GM12878 (cell line): Measurements from ENCODE around the gene RSPH1. TPM values are rescaled to one million over a fixed set of nuclear protein-coding genes. Genes with fewer than 3 reads are reported as not detected.

Experiments used
- ATAC-seq: fragments of 200-7000 bp; cut with Tn5 transposase; 3 replicates; pipeline ENCODE4 v1.9.1; 2020; ENCODE audit warnings: mild to moderate bottlenecking, moderate library complexity
- BruUV-seq: library from RNA; stranded (reverse); fragments of 400-500 nt; replicated peaks from 2 replicates; lab custom pipeline; 2021; lab: Mats Ljungman, UMichigan
- CTCF ChIA-PET: fragments of 300-600 bp; sonication (Branson Sonifier 250); formaldehyde crosslinking; extraction: SDS; loops from one replicate; lab custom pipeline; 2021; ENCODE audit warnings: inconsistent platforms; lab: Yijun Ruan, JAX
- POLR2A ChIA-PET: fragments of 350-600 bp; formaldehyde crosslinking; extraction: SDS; loops from one replicate; lab custom pipeline; 2021; ENCODE audit warnings: inconsistent platforms; lab: Charles Lee
- RAD21 ChIA-PET: fragments of 300-600 bp; sonication (Branson Sonifier 250); formaldehyde crosslinking; loops from one replicate; lab custom pipeline; 2023; ENCODE audit warnings: antibody characterized with exemption; ENCODE audit not compliant: unreplicated experiment; lab: Charles Lee
- SMC1A ChIA-PET: fragments of 300-600 bp; sonication (Branson Sonifier 250); formaldehyde crosslinking; loops from one replicate; lab custom pipeline; 2023; ENCODE audit not compliant: unreplicated experiment, uncharacterized antibody; lab: Charles Lee
- DNase-seq: peaks from one replicate; pipeline ENCODE4 v3.0.0-alpha.2; 2011; ENCODE audit warnings: low read depth, low spot score
- FAIRE-seq: peaks from 3 replicates; lab custom pipeline; 2011; peaks lifted over from hg19 to GRCh38; lab: Jason Lieb, UNC
- H2AFZ ChIP-seq: 2 replicates; pipeline ENCODE4 v1.6.0; 2011; ENCODE audit warnings: low read depth, low read length, control low read depth; ENCODE audit not compliant: control insufficient read depth
- H3K27ac ChIP-seq: 2 replicates; pipeline ENCODE4 v1.5.1; 2011; ENCODE audit warnings: control low read depth; ENCODE audit not compliant: control insufficient read depth, insufficient read depth
- H3K27me3 ChIP-seq, 2 experiments: replicated peaks in 1 of 2; 2 replicates each; pipeline versions ENCODE4 v1.6.0 to v1.6.1; 2011; ENCODE audit warnings: low read length in 1 of 2; ENCODE audit not compliant: control insufficient read depth in 2 of 2, insufficient read depth in 2 of 2
- H3K36me3 ChIP-seq, 2 experiments: 2 replicates each; pipeline ENCODE4 v1.5.1; 2011; ENCODE audit warnings: low read length in 1 of 2; ENCODE audit not compliant: control insufficient read depth in 2 of 2, insufficient read depth in 2 of 2
- H3K4me1 ChIP-seq: 2 replicates; pipeline ENCODE4 v1.6.1; 2011; ENCODE audit warnings: mild to moderate bottlenecking, low read length, moderate library complexity, mixed read lengths; ENCODE audit not compliant: control insufficient read depth, insufficient read depth
- H3K4me2 ChIP-seq: 2 replicates; pipeline ENCODE4 v1.6.0; 2011; ENCODE audit warnings: control low read depth; ENCODE audit not compliant: control insufficient read depth, insufficient read depth
- H3K4me3 ChIP-seq: fragments of 200-600 bp; sonication (generic); 2 replicates; pipeline ENCODE4 v1.5.1; 2016
- H3K79me2 ChIP-seq: 2 replicates; pipeline ENCODE4 v1.6.0; 2011; ENCODE audit warnings: low read length; ENCODE audit not compliant: control insufficient read depth, insufficient read depth
- H3K9ac ChIP-seq: 2 replicates; pipeline ENCODE4 v1.8.0; 2011; ENCODE audit warnings: low read length, control low read depth, mixed read lengths; ENCODE audit not compliant: control insufficient read depth, insufficient read depth
- H3K9me3 ChIP-seq: replicated peaks from 3 replicates; pipeline ENCODE4 v1.5.1; 2011; ENCODE audit warnings: mild to moderate bottlenecking, low read length; ENCODE audit not compliant: control insufficient read depth, insufficient read depth
- H4K20me1 ChIP-seq: 2 replicates; pipeline ENCODE4 v1.6.0; 2011; ENCODE audit not compliant: control insufficient read depth, insufficient read depth
- RUNX3 ChIP-seq: IDR thresholded peaks from 2 replicates; pipeline ENCODE4 v1.6.1; 2012; ENCODE audit warnings: low read length, inconsistent platforms
- WGBS: methylation state at CpG from one replicate; pipeline ENCODE4 v1.1.6; 2016; ENCODE audit warnings: low lambda C conversion rate; ENCODE audit not compliant: insufficient replicate concordance, insufficient coverage; ENCODE audit errors: missing lambda C conversion rate; 5-methylcytosine and 5-hydroxymethylcytosine counted together
- in situ Hi-C: fragments of 300-500 bp; cut with MboI; formaldehyde crosslinking; loops from 9 replicates; pipeline ENCODE4 v1.14.3; 2018; ENCODE audit warnings: mixed read lengths
- intact Hi-C: fragments of 100-400 bp; cut with micrococcal nuclease; formaldehyde crosslinking; loops from one replicate; pipeline ENCODE4 v1.14.2; 2022; ENCODE audit not compliant: unreplicated experiment
- polyA plus RNA-seq, 11 experiments: library from polyadenylated mRNA; depleted of rRNA in 4 of 11; unstranded in 6 of 11; stranded (reverse) in 5 of 11; fragments of >200 nt; fragmentation: Nextera tagmentation in 4 of 11; fragmentation: Illumina TruSeq in 1 of 11; extraction: Ambion mirVana in 4 of 11; extraction: Trizol in 1 of 11; gene quantifications; 1 replicate in 1 of 11; 2 replicates in 10 of 11; pipeline versions ENCODE4 v1.2.1 to v1.2.3, GENCODE V29; 2011 to 2016; ENCODE audit warnings: inconsistent platforms in 2 of 11, missing spikeins in 2 of 11, low read depth in 1 of 11
- total RNA-seq, 4 experiments: library from RNA; depleted of rRNA in 3 of 4; stranded (reverse); fragments of >200 nt in 3 of 4; fragmentation: Illumina TruSeq in 1 of 4; extraction: Trizol in 1 of 4; gene quantifications; 2 replicates each; pipeline versions ENCODE4 v1.2.1 to v1.2.3, GENCODE V29; 2013 to 2021
- TF ChIP-seq, protein P1 (sequence below): IDR thresholded peaks from 2 replicates; pipeline ENCODE4 v1.6.1; 2011; ENCODE audit warnings: borderline replicate concordance, low read depth, mild to moderate bottlenecking, moderate library complexity, low read length; ENCODE audit not compliant: insufficient read depth, poor library complexity, severe bottlenecking
- TF ChIP-seq, protein P2 (sequence below): fragments of 450-650 bp; conservative IDR thresholded peaks from 2 replicates; pipeline ENCODE4 v1.6.1; 2017; ENCODE audit warnings: mild to moderate bottlenecking, moderate library complexity
- TF ChIP-seq, protein P3 (sequence below): IDR thresholded peaks from 2 replicates; pipeline ENCODE4 v1.6.1; 2011; ENCODE audit warnings: mild to moderate bottlenecking, low read depth, low read length, moderate library complexity; ENCODE audit not compliant: insufficient replicate concordance

Gene RSPH1
- total and polyA plus RNA-seq, 10 of the 15 experiments (the other 5 are each of a cell fraction or from before 2014, with no cell fraction given): 0.11 to 1.4 (median 0.38) TPM

DNA sequence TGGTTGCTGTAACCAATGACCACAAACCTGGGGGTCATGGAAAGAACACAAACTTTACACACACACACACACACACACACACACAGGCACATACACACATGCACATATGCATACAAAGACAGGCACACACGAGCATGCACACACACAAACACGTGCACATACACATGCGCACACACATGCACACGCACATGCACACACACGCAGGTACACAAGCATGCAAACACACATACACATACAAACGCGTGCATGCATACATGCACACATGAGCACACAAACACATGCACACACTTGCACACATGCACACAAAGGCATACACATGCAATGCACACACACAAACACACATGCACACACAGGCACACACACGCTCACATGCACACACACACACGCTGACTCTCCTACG lies 48.3 kb downstream of the RSPH1 start:
- FAIRE-seq (no peak), ATAC-seq (no peak), DNase-seq (no peak)
- peaks cover 17% of the 10 kb centered on the region for H3K4me1 ChIP-seq
- WGBS: 77% methylated on average over 10 of the region's 10 CpGs
- intact Hi-C loops (no loop called here), in situ Hi-C loops (loop anchor here (5.0 kb wide), 2 partner anchors 70 to 140 kb away; no protein-coding TSS in a partner anchor)
- ChIA-PET RAD21 (interaction anchor here (1.1 to 2.0 kb wide), 4 partner anchors 24 to 138 kb away, joined by 3 to 8 read pairs (median 8); no protein-coding TSS in a partner anchor), SMC1A (no interaction called here), POLR2A (interaction anchor here (1.1 kb wide), 1 partner anchor 55 kb away, joined by 3 read pairs; no protein-coding TSS in a partner anchor), CTCF (interaction anchor here (1.8 kb wide), 1 partner anchor 111 kb away, joined by 7 read pairs; no protein-coding TSS in a partner anchor)
- H3K4me3 ChIP-seq: no peak overlapping the region
- H3K27ac ChIP-seq: no peak overlapping the region
- no TSS peak for BruUV-seq
- H3K36me3 ChIP-seq: no peaks in the 10 kb centered on the region
- H3K79me2 ChIP-seq: no peaks in the 10 kb centered on the region
- no peaks in the 10 kb centered on the region for H3K9me3 ChIP-seq
- no peak overlapping the region for H3K4me2 ChIP-seq
- no peaks in the 10 kb centered on the region for H4K20me1 ChIP-seq
- no peaks in the 10 kb centered on the region for H3K27me3 ChIP-seq
- TF ChIP-seq, protein P1, sequence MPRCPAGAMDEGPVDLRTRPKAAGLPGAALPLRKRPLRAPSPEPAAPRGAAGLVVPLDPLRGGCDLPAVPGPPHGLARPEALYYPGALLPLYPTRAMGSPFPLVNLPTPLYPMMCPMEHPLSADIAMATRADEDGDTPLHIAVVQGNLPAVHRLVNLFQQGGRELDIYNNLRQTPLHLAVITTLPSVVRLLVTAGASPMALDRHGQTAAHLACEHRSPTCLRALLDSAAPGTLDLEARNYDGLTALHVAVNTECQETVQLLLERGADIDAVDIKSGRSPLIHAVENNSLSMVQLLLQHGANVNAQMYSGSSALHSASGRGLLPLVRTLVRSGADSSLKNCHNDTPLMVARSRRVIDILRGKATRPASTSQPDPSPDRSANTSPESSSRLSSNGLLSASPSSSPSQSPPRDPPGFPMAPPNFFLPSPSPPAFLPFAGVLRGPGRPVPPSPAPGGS: peak; percentile 96
- TF ChIP-seq, protein P2, sequence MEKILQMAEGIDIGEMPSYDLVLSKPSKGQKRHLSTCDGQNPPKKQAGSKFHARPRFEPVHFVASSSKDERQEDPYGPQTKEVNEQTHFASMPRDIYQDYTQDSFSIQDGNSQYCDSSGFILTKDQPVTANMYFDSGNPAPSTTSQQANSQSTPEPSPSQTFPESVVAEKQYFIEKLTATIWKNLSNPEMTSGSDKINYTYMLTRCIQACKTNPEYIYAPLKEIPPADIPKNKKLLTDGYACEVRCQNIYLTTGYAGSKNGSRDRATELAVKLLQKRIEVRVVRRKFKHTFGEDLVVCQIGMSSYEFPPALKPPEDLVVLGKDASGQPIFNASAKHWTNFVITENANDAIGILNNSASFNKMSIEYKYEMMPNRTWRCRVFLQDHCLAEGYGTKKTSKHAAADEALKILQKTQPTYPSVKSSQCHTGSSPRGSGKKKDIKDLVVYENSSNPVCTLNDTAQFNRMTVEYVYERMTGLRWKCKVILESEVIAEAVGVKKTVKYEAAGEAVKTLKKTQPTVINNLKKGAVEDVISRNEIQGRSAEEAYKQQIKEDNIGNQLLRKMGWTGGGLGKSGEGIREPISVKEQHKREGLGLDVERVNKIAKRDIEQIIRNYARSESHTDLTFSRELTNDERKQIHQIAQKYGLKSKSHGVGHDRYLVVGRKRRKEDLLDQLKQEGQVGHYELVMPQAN: no peak
- 0 out of 2 replicates have a peak, but pooled peaks have one; percentile 13 for TF ChIP-seq RUNX3
- TF ChIP-seq, protein P3, sequence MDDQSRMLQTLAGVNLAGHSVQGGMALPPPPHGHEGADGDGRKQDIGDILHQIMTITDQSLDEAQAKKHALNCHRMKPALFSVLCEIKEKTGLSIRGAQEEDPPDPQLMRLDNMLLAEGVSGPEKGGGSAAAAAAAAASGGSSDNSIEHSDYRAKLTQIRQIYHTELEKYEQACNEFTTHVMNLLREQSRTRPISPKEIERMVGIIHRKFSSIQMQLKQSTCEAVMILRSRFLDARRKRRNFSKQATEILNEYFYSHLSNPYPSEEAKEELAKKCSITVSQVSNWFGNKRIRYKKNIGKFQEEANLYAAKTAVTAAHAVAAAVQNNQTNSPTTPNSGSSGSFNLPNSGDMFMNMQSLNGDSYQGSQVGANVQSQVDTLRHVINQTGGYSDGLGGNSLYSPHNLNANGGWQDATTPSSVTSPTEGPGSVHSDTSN: peak; percentile 37
- H3K9ac ChIP-seq: no peak overlapping the region
- no peak overlapping the region for H2AFZ ChIP-seq
